Measurements from ENCODE around the gene ANP32E.

Gene ANP32E

DNA sequence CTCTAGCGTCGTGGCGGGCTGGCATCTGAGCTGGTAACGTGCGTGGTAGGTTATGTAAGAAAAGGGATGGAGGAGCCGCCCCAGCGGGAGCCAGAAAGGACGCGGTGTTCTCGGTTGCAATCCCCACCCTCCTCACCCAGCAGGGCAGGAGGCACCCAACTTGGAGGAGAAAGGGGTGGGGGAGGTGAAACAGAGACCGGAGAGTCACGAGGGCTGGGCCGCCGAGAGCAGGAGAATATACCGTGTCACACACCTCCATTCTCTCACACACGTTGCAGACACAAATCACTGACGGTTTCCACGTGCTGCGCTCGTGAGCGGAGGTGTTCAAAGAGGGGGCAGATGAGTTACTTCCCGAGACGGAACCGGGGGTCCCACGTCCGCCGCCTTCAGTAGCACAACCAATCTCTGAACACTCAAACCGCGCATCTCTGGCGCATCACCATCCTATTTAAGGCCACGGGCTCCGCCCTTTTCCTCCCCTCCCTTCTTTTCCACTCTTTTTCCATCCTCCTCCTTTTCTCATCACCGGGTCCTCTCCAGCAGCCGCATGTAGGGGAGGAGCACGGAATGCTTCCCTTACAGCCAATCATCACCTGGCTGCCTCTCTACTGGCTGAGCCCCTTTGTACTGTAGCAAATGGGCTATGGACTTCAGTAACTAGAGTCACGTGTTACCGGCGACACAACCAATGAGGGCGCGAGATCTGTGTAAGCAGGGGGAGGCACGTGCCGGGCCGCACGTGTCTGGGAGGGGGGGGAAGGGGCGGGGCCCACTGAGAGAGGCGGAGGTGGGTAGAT lies 46.0 kb upstream of the ANP32E start, which contains the start of gene CIART:
Gene CIART (plus strand): TSS at position 797 of the 800 bp plus-strand sequence. CDS start 714 bp downstream, outside the sequence.
- TF ChIP-seq, protein P1, sequence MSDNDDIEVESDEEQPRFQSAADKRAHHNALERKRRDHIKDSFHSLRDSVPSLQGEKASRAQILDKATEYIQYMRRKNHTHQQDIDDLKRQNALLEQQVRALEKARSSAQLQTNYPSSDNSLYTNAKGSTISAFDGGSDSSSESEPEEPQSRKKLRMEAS (IDR thresholded peaks at IDR 0.05) = peak; percentile 94
- no peak for TF ChIP-seq CREB1 (IDR thresholded peaks at IDR 0.05; ENCODE audit: low read depth)
- TF ChIP-seq EGR1 (IDR thresholded peaks at IDR 0.05) = no peak
- TF ChIP-seq EP300 (IDR thresholded peaks at IDR 0.05; ENCODE audit: borderline replicate concordance) = no peak
- TF ChIP-seq, protein P2, sequence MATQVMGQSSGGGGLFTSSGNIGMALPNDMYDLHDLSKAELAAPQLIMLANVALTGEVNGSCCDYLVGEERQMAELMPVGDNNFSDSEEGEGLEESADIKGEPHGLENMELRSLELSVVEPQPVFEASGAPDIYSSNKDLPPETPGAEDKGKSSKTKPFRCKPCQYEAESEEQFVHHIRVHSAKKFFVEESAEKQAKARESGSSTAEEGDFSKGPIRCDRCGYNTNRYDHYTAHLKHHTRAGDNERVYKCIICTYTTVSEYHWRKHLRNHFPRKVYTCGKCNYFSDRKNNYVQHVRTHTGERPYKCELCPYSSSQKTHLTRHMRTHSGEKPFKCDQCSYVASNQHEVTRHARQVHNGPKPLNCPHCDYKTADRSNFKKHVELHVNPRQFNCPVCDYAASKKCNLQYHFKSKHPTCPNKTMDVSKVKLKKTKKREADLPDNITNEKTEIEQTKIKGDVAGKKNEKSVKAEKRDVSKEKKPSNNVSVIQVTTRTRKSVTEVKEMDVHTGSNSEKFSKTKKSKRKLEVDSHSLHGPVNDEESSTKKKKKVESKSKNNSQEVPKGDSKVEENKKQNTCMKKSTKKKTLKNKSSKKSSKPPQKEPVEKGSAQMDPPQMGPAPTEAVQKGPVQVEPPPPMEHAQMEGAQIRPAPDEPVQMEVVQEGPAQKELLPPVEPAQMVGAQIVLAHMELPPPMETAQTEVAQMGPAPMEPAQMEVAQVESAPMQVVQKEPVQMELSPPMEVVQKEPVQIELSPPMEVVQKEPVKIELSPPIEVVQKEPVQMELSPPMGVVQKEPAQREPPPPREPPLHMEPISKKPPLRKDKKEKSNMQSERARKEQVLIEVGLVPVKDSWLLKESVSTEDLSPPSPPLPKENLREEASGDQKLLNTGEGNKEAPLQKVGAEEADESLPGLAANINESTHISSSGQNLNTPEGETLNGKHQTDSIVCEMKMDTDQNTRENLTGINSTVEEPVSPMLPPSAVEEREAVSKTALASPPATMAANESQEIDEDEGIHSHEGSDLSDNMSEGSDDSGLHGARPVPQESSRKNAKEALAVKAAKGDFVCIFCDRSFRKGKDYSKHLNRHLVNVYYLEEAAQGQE (IDR thresholded peaks at IDR 0.05; ENCODE audit: low read depth) = no peak
- TF ChIP-seq, protein P3, sequence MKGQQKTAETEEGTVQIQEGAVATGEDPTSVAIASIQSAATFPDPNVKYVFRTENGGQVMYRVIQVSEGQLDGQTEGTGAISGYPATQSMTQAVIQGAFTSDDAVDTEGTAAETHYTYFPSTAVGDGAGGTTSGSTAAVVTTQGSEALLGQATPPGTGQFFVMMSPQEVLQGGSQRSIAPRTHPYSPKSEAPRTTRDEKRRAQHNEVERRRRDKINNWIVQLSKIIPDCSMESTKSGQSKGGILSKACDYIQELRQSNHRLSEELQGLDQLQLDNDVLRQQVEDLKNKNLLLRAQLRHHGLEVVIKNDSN (IDR thresholded peaks at IDR 0.05) = peak; percentile 89
- no peak for TF ChIP-seq ZBTB7A (IDR thresholded peaks at IDR 0.05; ENCODE audit: low read depth)
- no peak for TF ChIP-seq CEBPB (IDR thresholded peaks at IDR 0.05)
- TF ChIP-seq TCF12 (IDR thresholded peaks at IDR 0.05; ENCODE audit: low read depth) = no peak
- TF ChIP-seq TEAD4 (IDR thresholded peaks at IDR 0.05) = peak; percentile 16; the same call in 1 of the 2 replicates
- no peak for TF ChIP-seq FOXM1 (IDR thresholded peaks at IDR 0.05; ENCODE audit: borderline replicate concordance, low read depth)
- TF ChIP-seq TAF1 (IDR thresholded peaks at IDR 0.05; ENCODE audit: low read depth) = no peak
- no peak for TF ChIP-seq RAD21 (IDR thresholded peaks at IDR 0.05; ENCODE audit: low read depth)

DNA sequence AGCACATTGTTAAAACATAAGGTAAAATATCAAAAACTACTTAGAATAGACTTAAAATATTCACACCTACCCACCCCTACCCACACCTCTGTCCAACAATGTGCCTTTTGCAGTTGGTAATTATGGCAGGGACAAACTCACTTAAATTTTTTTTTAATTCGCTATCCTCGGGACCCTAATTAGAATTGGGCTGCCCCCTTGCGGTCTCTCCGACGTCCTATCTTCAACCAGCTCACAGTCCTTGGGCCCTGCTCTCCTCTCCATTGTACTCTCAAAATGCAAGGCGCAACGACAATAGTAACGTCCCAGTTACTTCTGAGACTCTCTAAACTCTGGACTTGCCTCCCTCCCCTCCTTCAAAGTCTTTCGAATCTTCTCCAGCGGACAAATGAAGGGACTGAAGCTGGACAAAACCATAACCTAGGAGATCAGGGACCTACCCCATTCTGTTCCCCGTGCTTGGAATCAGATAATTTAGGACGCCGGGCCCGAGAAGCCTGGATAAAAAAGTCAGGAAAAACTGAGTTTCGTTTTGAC lies 45.4 kb upstream of the ANP32E start:
- TF ChIP-seq CEBPB (IDR thresholded peaks at IDR 0.05) (no peak), RAD21 (IDR thresholded peaks at IDR 0.05; ENCODE audit: low read depth) (peak; percentile 63)

DNA sequence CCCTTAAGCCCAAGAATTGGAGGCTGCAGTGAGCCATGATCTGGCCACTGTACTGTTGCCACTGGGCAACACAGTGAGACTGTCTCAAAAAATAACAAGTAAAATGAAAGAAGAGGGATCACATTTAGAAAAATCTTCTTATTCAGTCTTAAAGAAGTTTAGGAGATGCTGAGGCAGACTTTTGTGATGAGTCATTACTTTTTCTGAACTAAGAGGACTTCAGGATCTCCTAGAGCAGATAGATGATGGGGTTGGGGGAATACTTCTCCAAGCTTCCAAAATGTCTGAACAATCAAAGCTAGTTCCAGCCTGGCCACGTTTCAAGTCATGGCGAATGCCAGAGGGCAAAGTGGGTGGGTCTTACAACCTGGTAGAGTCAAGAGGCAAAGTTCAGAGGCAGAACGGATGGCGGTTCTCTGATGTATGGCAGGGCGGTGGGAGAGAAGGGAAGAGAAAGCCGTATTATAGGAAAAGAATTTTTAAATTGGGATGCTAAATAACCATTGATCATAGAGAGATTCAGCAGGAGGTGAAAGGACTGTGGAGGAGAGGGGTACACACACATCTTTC lies 44.3 kb upstream of the ANP32E start:
- TF ChIP-seq TAF1 (IDR thresholded peaks at IDR 0.05; ENCODE audit: low read depth) = no peak
- TF ChIP-seq RAD21 (IDR thresholded peaks at IDR 0.05; ENCODE audit: low read depth) = no peak
- TF ChIP-seq, protein P1 (IDR thresholded peaks at IDR 0.05) = no peak
- TF ChIP-seq EP300 (IDR thresholded peaks at IDR 0.05; ENCODE audit: borderline replicate concordance) = no peak

DNA sequence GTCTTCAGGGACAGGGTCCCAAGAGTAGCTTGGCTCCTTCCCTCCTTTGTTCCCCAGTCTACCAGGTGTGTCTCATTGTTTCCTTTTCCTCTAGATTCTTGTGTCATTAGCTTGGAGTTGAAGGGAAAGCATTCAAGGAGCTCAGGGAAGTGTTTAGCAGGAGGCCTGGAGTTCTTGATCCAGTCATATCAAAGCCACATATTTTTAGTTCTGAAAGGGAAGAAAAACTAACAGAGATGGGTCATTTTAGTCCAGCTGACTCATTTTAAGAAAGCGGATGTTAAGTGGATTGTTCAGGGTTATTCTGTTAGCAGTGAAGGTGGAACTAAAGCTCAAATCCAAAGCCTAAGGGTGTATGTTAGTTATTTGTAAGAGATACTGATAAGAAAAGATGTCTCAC lies 37.4 kb upstream of the ANP32E start:
- TF ChIP-seq, protein P2 (IDR thresholded peaks at IDR 0.05; ENCODE audit: low read depth) = no peak
- TF ChIP-seq TAF1 (IDR thresholded peaks at IDR 0.05; ENCODE audit: low read depth) (no peak), CREB1 (IDR thresholded peaks at IDR 0.05; ENCODE audit: low read depth) (no peak), EP300 (IDR thresholded peaks at IDR 0.05; ENCODE audit: borderline replicate concordance) (no peak), RAD21 (IDR thresholded peaks at IDR 0.05; ENCODE audit: low read depth) (no peak), TEAD4 (IDR thresholded peaks at IDR 0.05) (no peak), NFIC (IDR thresholded peaks at IDR 0.05) (no peak), EGR1 (IDR thresholded peaks at IDR 0.05) (no peak), CEBPB (IDR thresholded peaks at IDR 0.05) (no peak), YY1 (IDR thresholded peaks at IDR 0.05; ENCODE audit: low read depth) (no peak), ZBTB7A (IDR thresholded peaks at IDR 0.05; ENCODE audit: low read depth) (no peak), FOXM1 (IDR thresholded peaks at IDR 0.05; ENCODE audit: borderline replicate concordance, low read depth) (no peak), TCF12 (IDR thresholded peaks at IDR 0.05; ENCODE audit: low read depth) (no peak)
- TF ChIP-seq, protein P3 (IDR thresholded peaks at IDR 0.05) = no peak
- TF ChIP-seq, protein P1 (IDR thresholded peaks at IDR 0.05) = no peak

DNA sequence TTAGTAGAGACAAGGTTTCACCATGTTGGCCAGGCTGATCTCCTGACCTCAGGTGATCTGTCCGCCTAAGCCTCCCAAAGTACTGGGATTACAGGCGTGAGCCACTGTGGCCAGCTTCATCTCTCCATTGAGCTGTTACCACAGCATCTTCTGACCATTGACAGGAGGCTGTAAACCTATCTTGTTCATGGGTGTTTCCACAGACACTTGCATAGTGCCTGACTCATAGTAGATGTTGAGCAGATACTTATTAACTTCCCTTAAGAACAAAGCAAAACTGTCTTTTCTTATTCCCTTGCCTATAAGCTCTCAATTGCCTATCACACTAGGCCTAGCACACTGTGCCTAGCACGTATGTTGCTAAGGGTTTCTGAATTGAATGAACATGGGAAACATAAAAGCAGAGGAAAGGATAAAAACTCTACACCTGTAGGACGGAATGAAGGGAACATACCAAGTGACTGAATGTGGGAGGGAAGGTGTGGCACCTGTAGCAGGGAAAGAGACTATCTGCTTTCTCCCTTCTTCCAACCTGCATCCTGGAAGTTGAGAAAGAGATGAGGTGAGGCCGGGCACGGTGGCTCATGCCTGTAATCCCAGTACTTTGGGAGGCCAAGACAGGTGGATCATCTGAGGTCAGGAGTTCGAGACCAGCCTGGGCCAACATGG lies 35.5 kb upstream of the ANP32E start:
- TF ChIP-seq CREB1 (IDR thresholded peaks at IDR 0.05; ENCODE audit: low read depth) = no peak
- no peak for TF ChIP-seq TCF12 (IDR thresholded peaks at IDR 0.05; ENCODE audit: low read depth)
- TF ChIP-seq EGR1 (IDR thresholded peaks at IDR 0.05) = no peak
- no peak for TF ChIP-seq NFIC (IDR thresholded peaks at IDR 0.05)
- no peak for TF ChIP-seq TAF1 (IDR thresholded peaks at IDR 0.05; ENCODE audit: low read depth)
- TF ChIP-seq, protein P1 (IDR thresholded peaks at IDR 0.05) = no peak
- TF ChIP-seq, protein P3 (IDR thresholded peaks at IDR 0.05) = no peak
- no peak for TF ChIP-seq YY1 (IDR thresholded peaks at IDR 0.05; ENCODE audit: low read depth)
